DMS 273 (cell line): Measurements from ENCODE around the gene CERKL.

Experiments
- DNase-seq: peaks from one replicate; lab custom pipeline; 2025; ENCODE audit not compliant: unreplicated experiment; lab: John Stamatoyannopoulos, UW

Gene CERKL

GRCh38 chr2:181526014-181526413, 130.9 kb downstream of the CERKL start:
- no peak for DNase-seq

- DNase-seq = no peak
These were observed 133.1 kb downstream of the CERKL start for GRCh38 chr2:181523756-181524155.

GRCh38 chr2:181520253-181520652, 136.7 kb downstream of the CERKL start:
- no peak for DNase-seq

GRCh38 chr2:181517685-181518301, 139.1 kb downstream of the CERKL start:
- peak; percentile 84 for DNase-seq

GRCh38 chr2:181516992-181517391, 139.9 kb downstream of the CERKL start:
- DNase-seq = no peak

GRCh38 chr2:181515719-181516118, 141.2 kb downstream of the CERKL start:
- DNase-seq = no peak

GRCh38 chr2:181500201-181500600, 156.7 kb downstream of the CERKL start:
- no peak for DNase-seq

- DNase-seq = no peak
These were observed 157.7 kb downstream of the CERKL start for GRCh38 chr2:181499231-181499630.
